Measurements from ENCODE around the gene HASPIN. TPM values are rescaled to one million over a fixed set of nuclear protein-coding genes. Genes with fewer than 3 reads are reported as not detected.

HASPIN gene
- total RNA-seq, 1 experiment from 2014 or later: 30.0 TPM

DNA sequence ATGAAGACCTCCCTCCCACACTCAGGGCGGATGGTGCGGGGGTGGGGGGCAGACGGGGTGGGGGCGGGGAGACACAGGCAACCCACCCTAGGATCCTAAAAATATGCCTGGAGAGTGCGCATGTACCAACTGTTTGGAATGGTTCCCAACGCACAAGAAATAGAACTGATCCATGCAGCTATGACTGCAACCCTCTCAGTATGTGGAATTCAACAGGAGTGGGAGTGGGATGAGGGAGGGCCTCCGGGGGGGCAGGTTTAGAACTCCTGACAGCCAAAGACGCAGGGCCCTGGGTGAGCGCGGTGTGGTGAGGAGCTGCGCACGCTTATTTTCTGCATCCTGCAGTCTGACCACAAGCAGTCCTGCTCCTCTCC, 26.6 kb upstream of the HASPIN start (continued):
- TF ChIP-seq AR (CRISPR knock-in tag; IDR thresholded peaks at IDR 0.05) (no peak), GRHL2 (CRISPR knock-in tag; IDR thresholded peaks at IDR 0.05; ENCODE audit: insufficient replicate concordance, severe bottlenecking) (no peak), KAT7 (CRISPR knock-in tag; IDR thresholded peaks at IDR 0.05; ENCODE audit: borderline replicate concordance) (no peak), NFYB (CRISPR knock-in tag; conservative IDR thresholded peaks at IDR 0.05; ENCODE audit: low read depth) (no peak), CTCF (IDR thresholded peaks at IDR 0.05) (no peak), NR2C2 (CRISPR knock-in tag; IDR thresholded peaks at IDR 0.05) (no peak)
- TF ChIP-seq, protein P1, sequence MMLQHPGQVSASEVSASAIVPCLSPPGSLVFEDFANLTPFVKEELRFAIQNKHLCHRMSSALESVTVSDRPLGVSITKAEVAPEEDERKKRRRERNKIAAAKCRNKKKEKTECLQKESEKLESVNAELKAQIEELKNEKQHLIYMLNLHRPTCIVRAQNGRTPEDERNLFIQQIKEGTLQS (CRISPR knock-in tag; conservative IDR thresholded peaks at IDR 0.05): no peak
- TF ChIP-seq, protein P2, sequence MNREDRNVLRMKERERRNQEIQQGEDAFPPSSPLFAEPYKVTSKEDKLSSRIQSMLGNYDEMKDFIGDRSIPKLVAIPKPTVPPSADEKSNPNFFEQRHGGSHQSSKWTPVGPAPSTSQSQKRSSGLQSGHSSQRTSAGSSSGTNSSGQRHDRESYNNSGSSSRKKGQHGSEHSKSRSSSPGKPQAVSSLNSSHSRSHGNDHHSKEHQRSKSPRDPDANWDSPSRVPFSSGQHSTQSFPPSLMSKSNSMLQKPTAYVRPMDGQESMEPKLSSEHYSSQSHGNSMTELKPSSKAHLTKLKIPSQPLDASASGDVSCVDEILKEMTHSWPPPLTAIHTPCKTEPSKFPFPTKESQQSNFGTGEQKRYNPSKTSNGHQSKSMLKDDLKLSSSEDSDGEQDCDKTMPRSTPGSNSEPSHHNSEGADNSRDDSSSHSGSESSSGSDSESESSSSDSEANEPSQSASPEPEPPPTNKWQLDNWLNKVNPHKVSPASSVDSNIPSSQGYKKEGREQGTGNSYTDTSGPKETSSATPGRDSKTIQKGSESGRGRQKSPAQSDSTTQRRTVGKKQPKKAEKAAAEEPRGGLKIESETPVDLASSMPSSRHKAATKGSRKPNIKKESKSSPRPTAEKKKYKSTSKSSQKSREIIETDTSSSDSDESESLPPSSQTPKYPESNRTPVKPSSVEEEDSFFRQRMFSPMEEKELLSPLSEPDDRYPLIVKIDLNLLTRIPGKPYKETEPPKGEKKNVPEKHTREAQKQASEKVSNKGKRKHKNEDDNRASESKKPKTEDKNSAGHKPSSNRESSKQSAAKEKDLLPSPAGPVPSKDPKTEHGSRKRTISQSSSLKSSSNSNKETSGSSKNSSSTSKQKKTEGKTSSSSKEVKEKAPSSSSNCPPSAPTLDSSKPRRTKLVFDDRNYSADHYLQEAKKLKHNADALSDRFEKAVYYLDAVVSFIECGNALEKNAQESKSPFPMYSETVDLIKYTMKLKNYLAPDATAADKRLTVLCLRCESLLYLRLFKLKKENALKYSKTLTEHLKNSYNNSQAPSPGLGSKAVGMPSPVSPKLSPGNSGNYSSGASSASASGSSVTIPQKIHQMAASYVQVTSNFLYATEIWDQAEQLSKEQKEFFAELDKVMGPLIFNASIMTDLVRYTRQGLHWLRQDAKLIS (CRISPR knock-in tag; IDR thresholded peaks at IDR 0.05; ENCODE audit: borderline replicate concordance): no peak

DNA sequence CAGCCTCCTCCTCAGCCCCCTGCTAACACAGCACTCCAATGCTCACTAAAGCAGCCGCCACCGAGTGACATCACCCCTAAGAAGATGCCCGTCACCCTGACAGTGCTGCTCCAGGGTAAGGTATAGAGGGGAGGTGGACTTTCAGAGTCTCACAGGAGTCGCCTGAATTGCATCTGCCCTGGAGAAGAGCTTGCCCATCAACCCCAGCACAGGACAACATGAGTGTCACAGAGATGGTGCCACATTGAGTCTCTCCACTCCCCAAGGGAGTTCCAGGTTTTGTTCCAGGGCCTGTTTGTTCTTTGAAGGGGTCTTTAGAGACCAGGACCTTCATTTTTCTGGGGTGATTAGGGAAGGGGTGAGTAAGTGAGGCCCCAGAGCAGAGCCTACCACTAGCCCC, 25.6 kb upstream of the HASPIN start:
- CTCF ChIA-PET: interaction anchor here (5.0 kb wide), 1 partner anchor 15 kb away, joined by 85 read pairs; no protein-coding TSS in a partner anchor
- Mint-ChIP-seq H3K4me3 (no peak overlapping the region), H3K36me3 (peaks cover 16% of the 10 kb centered on the region), H3K27ac (no peak overlapping the region), H3K9me3 (peaks cover 23% of the 10 kb centered on the region), H3K27me3 (ENCODE audit: low read depth) (peaks cover 35% of the 10 kb centered on the region), H3K4me1 (peaks cover 9% of the 10 kb centered on the region)
- TF ChIP-seq ZNF263 (CRISPR knock-in tag; IDR thresholded peaks at IDR 0.05; ENCODE audit: low read depth) (no peak), ELF4 (CRISPR knock-in tag; IDR thresholded peaks at IDR 0.05; ENCODE audit: low read depth) (no peak), FOXP1 (CRISPR knock-in tag; IDR thresholded peaks at IDR 0.05; ENCODE audit: borderline replicate concordance) (no peak), SP1 (CRISPR knock-in tag; conservative IDR thresholded peaks at IDR 0.05) (no peak), SMAD3 (CRISPR knock-in tag; IDR thresholded peaks at IDR 0.05; ENCODE audit: borderline replicate concordance) (no peak), OVOL2 (CRISPR knock-in tag; IDR thresholded peaks at IDR 0.05; ENCODE audit: borderline replicate concordance) (no peak), AR (CRISPR knock-in tag; IDR thresholded peaks at IDR 0.05) (no peak), KAT7 (CRISPR knock-in tag; IDR thresholded peaks at IDR 0.05; ENCODE audit: borderline replicate concordance) (no peak), HMGA2 (CRISPR knock-in tag; IDR thresholded peaks at IDR 0.05) (no peak), E2F4 (CRISPR knock-in tag; IDR thresholded peaks at IDR 0.05; ENCODE audit: borderline replicate concordance, low read depth) (no peak), CDX4 (CRISPR knock-in tag; IDR thresholded peaks at IDR 0.05; ENCODE audit: borderline replicate concordance) (no peak), MXD4 (CRISPR knock-in tag; IDR thresholded peaks at IDR 0.05; ENCODE audit: borderline replicate concordance) (no peak), PRRX2 (CRISPR knock-in tag; IDR thresholded peaks at IDR 0.05) (no peak), ZNF138 (CRISPR knock-in tag; conservative IDR thresholded peaks at IDR 0.05) (no peak)
- ATAC-seq: no peak
- POLR2A ChIA-PET: no interaction called here
- no peak for DNase-seq (ENCODE audit: low spot score)

All from WTC11 (cell line).